ENCODE results near the gene LRRC3.

The LRRC3 gene

GRCh38 chr21:44462086-44462833 lies 7.0 kb downstream of the LRRC3 start:
- no peak overlapping the region for H2BK120ac ChIP-seq (ENCODE audit: low read depth, low read length)
- H2BK15ac ChIP-seq (ENCODE audit: low read depth, poor library complexity, severe bottlenecking): no peak overlapping the region
- no peak overlapping the region for H3K27ac ChIP-seq (ENCODE audit: low read length, poor library complexity, severe bottlenecking)
- H3K9ac ChIP-seq (ENCODE audit: low read length): no peak overlapping the region
- H3K4ac ChIP-seq (ENCODE audit: low read depth in 1 of 2, low read length in 2 of 2): no peak overlapping the region
- no peak overlapping the region for H4K91ac ChIP-seq (ENCODE audit: low read length)
- H3K36me3 ChIP-seq (ENCODE audit: control insufficient read depth in 1 of 2, insufficient read depth in 2 of 2, low read depth in 1 of 2, low read length in 2 of 2): peaks cover 0 to 1% of the 10 kb centered on the region in 2 experiments
- DNase-seq: no peak
- no peaks in the 10 kb centered on the region for H3K9me3 ChIP-seq (ENCODE audit: control insufficient read depth, low read length)
- H3K18ac ChIP-seq (ENCODE audit: low read depth in 1 of 2, low read length in 2 of 2): no peak overlapping the region
- H3K4me2 ChIP-seq (ENCODE audit: low read length, poor library complexity, severe bottlenecking): no peak overlapping the region
- no peak overlapping the region for H3K14ac ChIP-seq (ENCODE audit: low read length in 2 of 2)
- H2BK12ac ChIP-seq (ENCODE audit: low read length in 2 of 2): no peak overlapping the region
- no peak overlapping the region for H4K8ac ChIP-seq (ENCODE audit: low read length)
- H3K23ac ChIP-seq (ENCODE audit: low read length in 2 of 2): peak overlapping the region in 1 of 2 experiments; percentile 36
- H3K4me3 ChIP-seq (ENCODE audit: insufficient read depth in 1 of 2, low read depth in 1 of 2, low read length in 2 of 2): no peak overlapping the region
- no peak overlapping the region for H2AFZ ChIP-seq (ENCODE audit: low read depth, low read length)
- no peak overlapping the region for H2BK5ac ChIP-seq (ENCODE audit: low read depth, low read length, poor library complexity, severe bottlenecking)
- peaks cover 0 to 11% of the 10 kb centered on the region in 2 experiments for H3K27me3 ChIP-seq (ENCODE audit: control insufficient read depth in 1 of 2, insufficient read depth in 1 of 2, low read length in 2 of 2)
- H3K4me1 ChIP-seq (ENCODE audit: control insufficient read depth, insufficient read depth, low read depth, low read length): no peaks in the 10 kb centered on the region
- no peaks in the 10 kb centered on the region for H3K79me1 ChIP-seq (replicated peaks; ENCODE audit: low read length, poor library complexity, severe bottlenecking)
- WGBS: 89% methylated on average over 25 of the region's 25 CpGs
- H2AK5ac ChIP-seq (ENCODE audit: low read length, severe bottlenecking): no peak overlapping the region

GRCh38 chr21:44462834-44463200 lies 7.5 kb downstream of the LRRC3 start:
- Histone ChIP-seq H4K8ac (ENCODE audit: low read length) (no peak overlapping the region), H3K4me1 (ENCODE audit: control insufficient read depth, insufficient read depth, low read depth, low read length) (no peaks in the 10 kb centered on the region)

GRCh38 chr21:44463724-44464123 lies 8.4 kb downstream of the LRRC3 start:
- Histone ChIP-seq H3K23ac (ENCODE audit: low read length in 2 of 2) (no peak overlapping the region), H3K4me2 (ENCODE audit: low read length, poor library complexity, severe bottlenecking) (no peak overlapping the region), H2BK5ac (ENCODE audit: low read depth, low read length, poor library complexity, severe bottlenecking) (no peak overlapping the region), H2AFZ (ENCODE audit: low read depth, low read length) (no peak overlapping the region), H3K18ac (ENCODE audit: low read depth in 1 of 2, low read length in 2 of 2) (no peak overlapping the region), H3K4me1 (ENCODE audit: control insufficient read depth, insufficient read depth, low read depth, low read length) (no peaks in the 10 kb centered on the region), H3K14ac (ENCODE audit: low read length in 2 of 2) (no peak overlapping the region), H3K4me3 (ENCODE audit: insufficient read depth in 1 of 2, low read depth in 1 of 2, low read length in 2 of 2) (peak overlapping the region in 1 of 2 experiments; percentile 19), H2BK12ac (ENCODE audit: low read length in 2 of 2) (no peak overlapping the region), H3K36me3 (ENCODE audit: control insufficient read depth in 1 of 2, insufficient read depth in 2 of 2, low read depth in 1 of 2, low read length in 2 of 2) (no peaks in the 10 kb centered on the region), H3K9ac (ENCODE audit: low read length) (peak overlapping the region; percentile 32), H2BK120ac (ENCODE audit: low read depth, low read length) (no peak overlapping the region), H4K91ac (ENCODE audit: low read length) (no peak overlapping the region), H2AK5ac (ENCODE audit: low read length, severe bottlenecking) (no peak overlapping the region), H3K27me3 (ENCODE audit: control insufficient read depth in 1 of 2, insufficient read depth in 1 of 2, low read length in 2 of 2) (peaks cover 0 to 11% of the 10 kb centered on the region in 2 experiments), H3K27ac (ENCODE audit: low read length, poor library complexity, severe bottlenecking) (no peak overlapping the region), H2BK15ac (ENCODE audit: low read depth, poor library complexity, severe bottlenecking) (no peak overlapping the region), H3K79me1 (replicated peaks; ENCODE audit: low read length, poor library complexity, severe bottlenecking) (no peaks in the 10 kb centered on the region), H4K8ac (ENCODE audit: low read length) (no peak overlapping the region), H3K4ac (ENCODE audit: low read depth in 1 of 2, low read length in 2 of 2) (no peak overlapping the region), H3K9me3 (ENCODE audit: control insufficient read depth, low read length) (no peaks in the 10 kb centered on the region)
- no peak for DNase-seq
- WGBS: 80% methylated on average over 30 of the region's 30 CpGs

More at GRCh38 chr21:44462834-44463200, 7.5 kb downstream of the LRRC3 start:
- WGBS: 83% methylated on average over 11 of the region's 11 CpGs
- no peak overlapping the region for H2BK5ac ChIP-seq (ENCODE audit: low read depth, low read length, poor library complexity, severe bottlenecking)
- no peak overlapping the region for H3K23ac ChIP-seq (ENCODE audit: low read length in 2 of 2)
- no peak for DNase-seq
- no peak overlapping the region for H3K27ac ChIP-seq (ENCODE audit: low read length, poor library complexity, severe bottlenecking)
- peaks cover 0 to 11% of the 10 kb centered on the region in 2 experiments for H3K27me3 ChIP-seq (ENCODE audit: control insufficient read depth in 1 of 2, insufficient read depth in 1 of 2, low read length in 2 of 2)
- no peaks in the 10 kb centered on the region for H3K79me1 ChIP-seq (replicated peaks; ENCODE audit: low read length, poor library complexity, severe bottlenecking)
- H3K9me3 ChIP-seq (ENCODE audit: control insufficient read depth, low read length): no peaks in the 10 kb centered on the region
- H2BK12ac ChIP-seq (ENCODE audit: low read length in 2 of 2): no peak overlapping the region
- no peak overlapping the region for H2BK120ac ChIP-seq (ENCODE audit: low read depth, low read length)
- H3K14ac ChIP-seq (ENCODE audit: low read length in 2 of 2): no peak overlapping the region
- H4K91ac ChIP-seq (ENCODE audit: low read length): no peak overlapping the region
- no peak overlapping the region for H3K18ac ChIP-seq (ENCODE audit: low read depth in 1 of 2, low read length in 2 of 2)
- H3K9ac ChIP-seq (ENCODE audit: low read length): no peak overlapping the region
- H3K4ac ChIP-seq (ENCODE audit: low read depth in 1 of 2, low read length in 2 of 2): no peak overlapping the region
- H3K4me3 ChIP-seq (ENCODE audit: insufficient read depth in 1 of 2, low read depth in 1 of 2, low read length in 2 of 2): no peak overlapping the region
- no peak overlapping the region for H2BK15ac ChIP-seq (ENCODE audit: low read depth, poor library complexity, severe bottlenecking)
- H3K36me3 ChIP-seq (ENCODE audit: control insufficient read depth in 1 of 2, insufficient read depth in 2 of 2, low read depth in 1 of 2, low read length in 2 of 2): no peaks in the 10 kb centered on the region
- no peak overlapping the region for H2AK5ac ChIP-seq (ENCODE audit: low read length, severe bottlenecking)
- no peak overlapping the region for H3K4me2 ChIP-seq (ENCODE audit: low read length, poor library complexity, severe bottlenecking)
- no peak overlapping the region for H2AFZ ChIP-seq (ENCODE audit: low read depth, low read length)

GRCh38 chr21:44464351-44464750 lies 9.0 kb downstream of the LRRC3 start:
- H3K27me3 ChIP-seq (ENCODE audit: control insufficient read depth in 1 of 2, insufficient read depth in 1 of 2, low read length in 2 of 2): peaks cover 0 to 11% of the 10 kb centered on the region in 2 experiments
- no peak overlapping the region for H2BK15ac ChIP-seq (ENCODE audit: low read depth, poor library complexity, severe bottlenecking)
- H2BK12ac ChIP-seq (ENCODE audit: low read length in 2 of 2): no peak overlapping the region
- H2BK5ac ChIP-seq (ENCODE audit: low read depth, low read length, poor library complexity, severe bottlenecking): no peak overlapping the region
- 81% methylated on average over 12 of the region's 12 CpGs for WGBS
- no peak overlapping the region for H4K91ac ChIP-seq (ENCODE audit: low read length)
- H3K27ac ChIP-seq (ENCODE audit: low read length, poor library complexity, severe bottlenecking): no peak overlapping the region
- H4K8ac ChIP-seq (ENCODE audit: low read length): no peak overlapping the region
- H3K79me1 ChIP-seq (replicated peaks; ENCODE audit: low read length, poor library complexity, severe bottlenecking): no peaks in the 10 kb centered on the region
- no peak overlapping the region for H3K18ac ChIP-seq (ENCODE audit: low read depth in 1 of 2, low read length in 2 of 2)
- no peaks in the 10 kb centered on the region for H3K4me1 ChIP-seq (ENCODE audit: control insufficient read depth, insufficient read depth, low read depth, low read length)
- no peak overlapping the region for H2AFZ ChIP-seq (ENCODE audit: low read depth, low read length)
- H3K23ac ChIP-seq (ENCODE audit: low read length in 2 of 2): no peak overlapping the region
- no peak overlapping the region for H2AK5ac ChIP-seq (ENCODE audit: low read length, severe bottlenecking)
- no peaks in the 10 kb centered on the region for H3K36me3 ChIP-seq (ENCODE audit: control insufficient read depth in 1 of 2, insufficient read depth in 2 of 2, low read depth in 1 of 2, low read length in 2 of 2)
- no peak overlapping the region for H3K4me2 ChIP-seq (ENCODE audit: low read length, poor library complexity, severe bottlenecking)
- no peak for DNase-seq
- H3K9ac ChIP-seq (ENCODE audit: low read length): no peak overlapping the region
- no peaks in the 10 kb centered on the region for H3K9me3 ChIP-seq (ENCODE audit: control insufficient read depth, low read length)
- H3K4me3 ChIP-seq (ENCODE audit: insufficient read depth in 1 of 2, low read depth in 1 of 2, low read length in 2 of 2): no peak overlapping the region
- H3K4ac ChIP-seq (ENCODE audit: low read depth in 1 of 2, low read length in 2 of 2): no peak overlapping the region
- H2BK120ac ChIP-seq (ENCODE audit: low read depth, low read length): no peak overlapping the region
- H3K14ac ChIP-seq (ENCODE audit: low read length in 2 of 2): no peak overlapping the region
